T-helper 2 cell (primary cell): ENCODE measurements around the gene SPAG8.

Source experiments
- DNase-seq, 5 experiments: peaks; one replicate each; pipeline versions ENCODE4 v3.0.0 to v3.0.0-alpha.2; 2012 to 2022
- total RNA-seq, 2 donors: gene quantifications; one replicate each; lab custom pipeline; 2026; lab: John Stamatoyannopoulos, UW

The SPAG8 gene, protein sequence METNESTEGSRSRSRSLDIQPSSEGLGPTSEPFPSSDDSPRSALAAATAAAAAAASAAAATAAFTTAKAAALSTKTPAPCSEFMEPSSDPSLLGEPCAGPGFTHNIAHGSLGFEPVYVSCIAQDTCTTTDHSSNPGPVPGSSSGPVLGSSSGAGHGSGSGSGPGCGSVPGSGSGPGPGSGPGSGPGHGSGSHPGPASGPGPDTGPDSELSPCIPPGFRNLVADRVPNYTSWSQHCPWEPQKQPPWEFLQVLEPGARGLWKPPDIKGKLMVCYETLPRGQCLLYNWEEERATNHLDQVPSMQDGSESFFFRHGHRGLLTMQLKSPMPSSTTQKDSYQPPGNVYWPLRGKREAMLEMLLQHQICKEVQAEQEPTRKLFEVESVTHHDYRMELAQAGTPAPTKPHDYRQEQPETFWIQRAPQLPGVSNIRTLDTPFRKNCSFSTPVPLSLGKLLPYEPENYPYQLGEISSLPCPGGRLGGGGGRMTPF
- total RNA-seq = 2.2 to 2.4 reads per million in 2 donors

DNA sequence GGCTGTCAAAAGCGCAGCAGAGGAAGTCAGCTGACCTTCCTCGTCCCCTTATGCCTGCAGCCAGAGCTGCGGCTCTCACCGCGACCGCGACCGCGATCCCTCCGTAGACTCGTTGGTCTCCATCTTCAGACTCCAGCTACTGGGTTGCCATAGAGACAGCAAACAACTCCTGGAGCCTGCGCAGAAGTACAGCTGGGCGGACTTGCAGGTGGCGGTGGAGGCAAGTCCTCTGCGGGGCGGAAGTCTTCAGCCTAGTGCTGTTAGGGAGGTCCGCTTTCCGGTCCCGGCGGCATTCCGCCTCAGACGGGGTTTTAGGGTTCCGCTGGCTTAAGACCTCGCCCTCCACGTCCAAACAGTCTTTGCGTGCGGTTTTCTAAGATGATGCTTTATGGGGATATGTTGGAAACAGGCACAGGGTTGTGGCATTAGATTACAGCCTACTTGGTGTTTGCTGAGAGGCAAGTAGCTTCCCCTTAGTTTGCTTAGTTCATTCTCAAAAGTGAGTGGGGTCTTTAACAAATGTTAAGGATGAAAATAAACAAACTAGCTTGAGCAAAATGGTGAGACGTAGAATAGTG, at the start of gene SPAG8:
TSS of gene SPAG8 (minus strand) at position 238 of the 578 bp plus-strand sequence. CDS start at position 123, 115 bp downstream.
- peak; percentile 81 to 100 (median 94) for DNase-seq

DNA sequence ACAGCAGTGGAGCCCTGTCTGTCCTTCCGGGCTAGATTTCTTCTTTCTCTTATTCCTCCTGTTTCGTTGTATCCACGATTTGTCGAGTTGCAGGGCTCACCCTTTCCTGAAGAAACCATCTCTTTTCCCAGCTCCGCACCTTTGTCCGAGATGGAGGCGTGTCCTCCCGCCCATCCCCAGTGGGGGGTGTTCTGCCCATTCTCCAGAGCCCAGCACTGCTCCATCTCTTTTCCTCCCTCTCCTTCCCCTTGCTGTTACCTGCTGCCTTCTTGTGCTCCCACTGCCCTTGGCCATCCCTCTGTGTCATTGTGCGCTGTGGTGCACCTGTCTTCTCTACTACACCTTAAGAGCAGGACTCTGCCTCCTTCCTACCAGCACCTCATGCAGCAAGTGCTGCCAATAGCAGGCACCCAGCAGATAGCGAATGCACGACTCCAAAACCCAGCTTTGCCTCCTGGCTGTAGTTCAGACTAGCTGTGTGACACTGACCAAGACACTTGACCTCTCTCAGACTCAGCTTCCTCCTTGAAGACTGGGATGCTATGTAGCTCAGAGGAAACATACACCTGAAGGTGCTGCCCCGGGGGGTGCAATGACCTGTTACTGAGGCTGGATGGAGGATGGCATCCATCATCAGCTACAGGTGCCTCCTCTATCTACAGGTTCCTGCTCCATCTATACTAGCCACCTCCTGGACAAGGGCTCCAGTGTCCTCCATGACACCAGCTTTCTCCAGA, 49.3 kb upstream of the SPAG8 start:
- no peak for DNase-seq

DNA sequence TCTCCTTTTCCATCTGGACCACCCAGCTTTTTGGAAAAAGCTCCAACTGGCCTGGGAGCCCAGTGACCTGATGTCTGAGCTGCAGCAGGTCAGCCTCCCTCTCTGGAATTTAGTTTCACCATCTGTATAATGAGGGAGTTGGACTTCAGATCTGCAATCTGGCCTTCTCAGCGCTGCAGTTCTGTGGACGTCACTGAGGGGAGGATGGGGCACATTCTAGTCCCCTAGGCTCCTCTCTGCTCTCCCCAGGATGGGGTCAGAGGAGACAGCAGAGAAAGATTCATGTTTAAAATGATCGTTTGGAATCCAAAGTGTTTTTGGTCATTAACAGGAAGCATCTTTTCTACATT, 47.9 kb upstream of the SPAG8 start:
- DNase-seq = no peak

DNA sequence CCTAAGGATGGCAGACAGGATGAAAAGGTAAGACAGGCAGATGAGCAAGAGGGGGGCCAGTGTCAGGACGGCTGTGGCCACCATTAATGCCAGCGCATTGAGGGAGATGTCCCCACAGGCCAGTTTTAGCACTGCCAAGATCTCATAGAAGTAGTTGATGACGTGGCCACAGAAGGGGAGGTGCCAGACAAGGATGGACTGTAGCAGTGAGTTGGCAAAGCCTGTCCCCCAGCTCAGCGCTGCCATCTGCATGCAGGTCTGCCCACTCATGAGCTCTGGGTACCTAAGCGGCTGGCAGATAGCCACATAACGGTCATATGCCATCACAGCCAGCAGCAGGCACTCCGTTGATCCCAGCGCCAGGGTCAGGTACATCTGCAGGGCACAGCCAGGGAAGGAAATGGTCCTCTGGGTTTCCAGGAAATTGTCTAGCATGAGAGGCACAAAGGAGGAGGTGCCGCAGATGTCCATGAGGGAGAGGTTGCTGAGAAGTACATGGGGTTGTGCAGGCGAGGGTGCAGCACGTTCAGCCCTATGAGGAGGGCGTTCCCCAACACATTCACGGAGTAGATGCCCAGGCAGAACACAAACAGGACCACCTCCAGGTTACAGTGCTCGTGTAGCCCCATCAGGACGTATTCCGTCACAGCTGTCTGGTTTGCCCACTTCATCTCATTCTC, 47.4 kb upstream of the SPAG8 start:
- peak in 1 of 5 experiments; percentile 27 for DNase-seq

DNA sequence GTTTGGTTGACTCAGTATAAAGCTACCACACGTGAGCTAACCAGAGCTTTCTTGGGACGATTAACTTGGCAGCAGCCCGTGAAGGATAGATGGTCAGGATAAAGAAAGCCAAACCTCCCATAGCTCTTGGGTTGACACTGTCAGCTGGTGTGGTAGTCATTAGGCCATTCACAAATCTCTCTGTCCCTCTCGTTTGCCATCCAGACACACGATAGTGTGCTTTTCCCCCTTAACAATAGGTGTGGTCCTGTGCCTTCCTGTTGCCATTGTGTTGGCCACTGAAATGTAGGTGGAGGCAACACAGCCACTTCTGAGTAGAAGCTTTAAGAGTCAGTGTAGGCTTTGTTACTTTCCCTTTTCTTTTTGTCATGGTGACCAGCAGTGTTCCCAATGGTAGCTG, 46.4 kb upstream of the SPAG8 start:
- DNase-seq = no peak

DNA sequence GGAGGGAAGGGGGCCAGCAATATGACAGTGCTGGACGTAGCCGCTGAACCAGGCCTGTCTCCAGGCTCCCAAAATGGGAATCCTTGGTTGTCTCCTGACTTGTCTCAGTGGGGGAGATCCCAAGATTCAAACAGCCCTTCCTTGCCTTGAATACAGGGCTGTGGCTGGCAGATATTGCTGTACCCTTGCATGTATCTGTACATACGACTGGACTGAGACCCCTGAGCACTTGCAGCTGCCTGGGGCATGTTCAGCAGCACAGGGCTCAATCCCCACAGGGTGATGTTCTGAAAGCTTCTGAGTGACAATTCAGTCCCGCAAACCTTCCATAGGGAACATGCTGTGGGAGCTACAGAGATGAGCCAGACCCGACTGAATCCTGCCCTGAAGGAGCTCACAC, 44.8 kb upstream of the SPAG8 start:
- DNase-seq = no peak

DNA sequence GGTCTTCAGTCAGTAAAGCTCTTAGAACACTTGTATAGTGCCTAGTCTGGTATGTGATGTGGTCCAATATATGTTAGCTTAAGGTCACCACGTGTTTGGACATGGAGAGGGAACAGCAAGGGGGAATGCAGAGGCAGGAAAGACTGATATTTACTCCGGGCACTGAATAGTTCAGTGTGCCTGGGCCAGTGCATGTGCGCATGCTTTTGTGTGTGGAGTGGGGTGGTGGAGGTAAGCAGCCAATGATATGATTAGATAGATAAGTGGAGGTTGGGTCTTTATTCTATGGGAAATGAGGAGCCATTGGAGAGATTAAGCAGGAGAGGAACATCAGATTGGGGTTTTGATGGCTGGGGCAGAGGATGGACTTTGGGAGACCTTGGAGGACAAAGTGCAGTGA, 44.1 kb upstream of the SPAG8 start:
- DNase-seq = no peak

DNA sequence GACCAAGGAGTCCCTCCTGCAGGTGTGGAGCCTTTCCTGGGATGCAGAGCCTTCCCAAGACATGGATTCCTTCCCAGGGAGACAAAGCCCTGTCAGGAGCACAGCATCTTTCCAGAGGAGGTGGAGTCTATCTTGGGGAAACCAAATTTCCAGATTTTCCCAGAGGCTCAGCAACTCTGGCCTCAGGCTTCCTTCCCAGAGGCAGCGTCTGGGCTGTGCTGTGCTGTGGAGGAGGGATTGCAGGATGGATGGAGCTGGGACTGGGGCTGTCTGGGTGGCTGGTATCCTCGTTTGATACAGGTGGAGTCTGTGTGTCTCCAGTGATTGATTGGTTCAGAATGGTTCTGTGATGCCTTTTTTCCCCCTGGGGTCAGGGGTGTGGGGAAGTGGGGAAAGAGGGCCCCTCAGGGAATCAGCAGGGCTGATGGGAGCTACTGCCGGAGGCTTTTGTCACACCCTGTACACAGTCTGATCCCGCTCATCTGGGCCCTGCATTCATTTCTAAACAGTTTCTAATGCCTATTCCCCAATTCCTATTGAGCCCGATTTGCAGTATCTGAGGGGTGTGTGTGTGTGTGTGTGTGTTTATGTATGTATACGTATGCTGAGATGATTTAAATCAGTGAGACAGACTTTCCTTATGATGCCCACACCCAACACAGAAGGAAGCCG, 42.2 kb upstream of the SPAG8 start:
- DNase-seq = no peak

DNA sequence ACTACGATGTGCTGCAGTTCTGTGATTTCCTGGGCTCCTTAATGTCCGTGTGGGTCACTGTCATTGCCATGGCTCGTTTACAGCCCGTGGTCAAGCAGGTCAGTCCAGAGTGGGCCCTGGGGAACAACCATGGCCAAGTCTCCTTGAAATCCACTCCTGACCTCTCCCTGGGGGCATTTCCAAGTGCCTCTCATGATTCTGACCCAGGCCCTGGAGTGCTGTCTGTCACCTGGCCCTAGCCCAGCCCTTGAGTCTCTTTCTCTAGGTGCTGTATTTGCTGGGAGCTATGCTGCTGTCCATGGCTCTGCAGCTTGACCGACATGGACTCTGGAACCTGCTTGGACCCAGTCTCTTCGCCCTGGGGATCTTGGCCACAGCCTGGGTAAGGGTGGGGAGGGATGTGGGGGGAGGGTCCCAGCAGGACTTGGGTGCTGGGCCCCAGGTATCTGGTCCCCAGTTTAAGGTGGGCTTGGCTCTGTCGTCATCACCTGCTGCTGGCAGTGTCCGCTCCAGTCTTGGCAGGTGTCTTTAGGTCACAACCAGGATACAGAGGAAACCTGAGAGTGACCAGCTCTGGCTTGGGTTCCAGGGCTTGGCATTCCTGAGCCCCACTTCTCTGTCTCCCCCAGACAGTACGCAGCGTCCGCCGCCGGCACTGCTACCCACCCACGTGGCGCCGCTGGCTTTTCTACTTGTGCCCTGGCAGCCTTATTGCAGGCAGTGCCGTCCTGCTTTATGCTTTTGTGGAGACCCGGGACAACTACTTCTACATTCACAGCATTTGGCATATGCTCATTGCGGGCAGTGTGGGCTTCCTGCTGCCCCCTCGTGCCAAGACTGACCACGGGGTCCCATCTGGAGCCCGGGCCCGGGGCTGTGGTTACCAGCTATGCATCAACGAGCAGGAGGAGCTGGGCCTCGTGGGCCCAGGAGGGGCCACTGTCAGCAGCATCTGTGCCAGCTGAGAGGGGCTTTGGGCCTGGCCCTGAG, 41.1 kb upstream of the SPAG8 start:
- no peak for DNase-seq

DNA sequence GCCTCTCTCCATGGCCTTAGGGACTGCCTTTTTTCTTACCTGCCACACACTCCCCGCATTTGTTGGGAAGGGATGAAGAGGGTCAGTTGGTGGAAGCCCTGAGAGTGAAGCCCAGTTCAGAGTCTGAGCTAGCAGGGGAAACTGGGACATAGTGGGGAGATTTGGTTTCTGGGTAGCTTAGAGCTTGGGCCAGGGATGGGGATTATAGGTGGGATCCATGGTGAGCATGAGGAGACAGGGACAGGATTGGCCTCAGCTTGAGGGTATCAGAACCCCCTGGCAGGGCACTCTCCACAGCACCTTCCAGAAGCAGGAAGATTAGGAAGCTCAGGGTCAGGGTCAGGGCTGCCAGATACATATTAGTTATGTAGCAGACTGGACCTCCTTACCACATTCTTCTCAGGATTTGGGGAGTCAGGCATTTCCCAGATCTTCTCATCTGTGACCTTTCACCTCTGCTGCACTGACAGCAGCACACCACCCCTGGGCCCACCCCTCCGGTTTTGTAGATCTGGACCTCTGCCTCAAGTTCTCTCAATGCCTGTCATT, 40.3 kb upstream of the SPAG8 start:
- no peak for DNase-seq

DNA sequence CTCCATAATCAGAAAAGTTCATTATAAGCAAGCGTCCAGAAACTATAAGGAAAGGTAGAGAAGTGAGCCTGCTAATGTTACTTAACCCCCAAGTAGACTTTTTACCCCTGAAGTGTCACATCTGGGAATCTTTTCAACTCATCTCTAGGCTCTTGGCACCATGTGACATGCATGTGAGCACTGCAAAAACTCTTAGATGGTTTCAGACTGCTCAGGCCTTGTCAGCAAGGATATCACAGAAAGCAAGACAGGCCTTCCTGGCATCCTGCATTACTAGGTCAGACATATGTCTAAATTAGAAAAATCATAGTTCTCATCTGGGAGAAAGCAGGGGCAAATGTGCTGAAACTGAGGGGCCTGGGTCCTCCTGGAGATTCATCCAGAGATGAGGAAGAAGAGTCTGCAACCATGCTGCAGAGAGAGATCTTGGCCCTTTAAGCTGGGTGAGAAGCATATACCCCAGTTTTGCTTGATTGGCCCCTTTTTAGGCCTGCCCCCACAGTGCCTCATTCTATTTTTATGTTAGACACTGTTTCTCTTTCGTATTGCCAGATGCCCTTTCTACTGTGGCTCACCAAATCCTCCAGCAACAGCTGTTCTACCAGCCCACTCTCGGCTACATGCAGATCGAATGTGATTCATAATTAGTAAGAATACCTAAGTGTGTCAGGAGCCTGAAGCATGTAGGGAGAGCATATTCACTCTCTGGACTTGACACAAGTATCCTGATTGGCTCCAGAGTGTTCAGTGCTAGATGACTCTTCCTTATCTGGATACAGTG, 35.9 kb upstream of the SPAG8 start:
- DNase-seq = peak in 1 of 5 experiments; percentile 29

DNA sequence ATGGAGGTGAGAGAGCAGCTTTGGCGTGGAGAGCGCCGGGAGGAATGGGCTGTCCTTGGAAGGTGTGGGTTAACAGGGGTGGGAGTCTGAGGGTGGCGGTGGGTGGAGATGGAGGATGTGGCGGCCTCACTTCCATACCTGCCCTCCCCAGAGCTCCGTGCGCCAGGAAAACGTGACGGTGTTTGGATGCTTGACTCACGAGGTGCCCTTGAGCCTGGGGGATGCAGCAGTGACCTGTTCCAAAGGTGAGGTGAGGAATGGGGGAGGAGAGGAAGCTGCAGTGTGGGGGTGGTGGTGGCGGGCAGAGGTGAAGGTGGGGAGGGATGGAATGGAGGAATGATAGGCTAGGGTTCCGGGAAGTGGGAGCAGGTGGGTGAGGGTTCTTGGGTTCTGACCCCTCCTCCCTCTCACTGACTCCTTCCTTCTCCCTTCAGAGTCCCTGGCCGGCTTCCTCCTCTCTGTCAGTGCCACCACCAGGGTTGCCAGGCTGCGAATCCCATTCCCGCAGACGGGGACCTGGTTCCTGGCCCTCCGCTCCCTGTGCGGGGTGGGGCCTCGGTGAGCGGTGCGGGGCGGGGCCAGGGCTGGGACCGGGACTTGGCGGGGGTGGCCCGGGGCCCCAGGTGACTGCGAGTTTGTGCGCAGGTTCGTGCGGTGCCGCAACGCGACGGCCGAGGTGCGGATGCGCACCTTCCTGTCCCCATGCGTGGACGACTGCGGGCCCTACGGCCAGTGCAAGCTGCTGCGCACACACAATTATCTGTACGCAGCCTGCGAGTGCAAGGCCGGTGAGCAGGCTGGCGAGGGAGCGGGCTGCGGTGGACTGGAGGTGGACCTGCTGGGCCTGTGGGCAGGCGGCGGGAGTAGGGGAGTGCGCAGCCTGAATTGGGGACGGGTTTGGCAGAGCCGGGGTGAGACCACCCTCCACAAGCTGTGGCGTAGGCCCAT, 34.0 kb upstream of the SPAG8 start:
- no peak for DNase-seq

DNA sequence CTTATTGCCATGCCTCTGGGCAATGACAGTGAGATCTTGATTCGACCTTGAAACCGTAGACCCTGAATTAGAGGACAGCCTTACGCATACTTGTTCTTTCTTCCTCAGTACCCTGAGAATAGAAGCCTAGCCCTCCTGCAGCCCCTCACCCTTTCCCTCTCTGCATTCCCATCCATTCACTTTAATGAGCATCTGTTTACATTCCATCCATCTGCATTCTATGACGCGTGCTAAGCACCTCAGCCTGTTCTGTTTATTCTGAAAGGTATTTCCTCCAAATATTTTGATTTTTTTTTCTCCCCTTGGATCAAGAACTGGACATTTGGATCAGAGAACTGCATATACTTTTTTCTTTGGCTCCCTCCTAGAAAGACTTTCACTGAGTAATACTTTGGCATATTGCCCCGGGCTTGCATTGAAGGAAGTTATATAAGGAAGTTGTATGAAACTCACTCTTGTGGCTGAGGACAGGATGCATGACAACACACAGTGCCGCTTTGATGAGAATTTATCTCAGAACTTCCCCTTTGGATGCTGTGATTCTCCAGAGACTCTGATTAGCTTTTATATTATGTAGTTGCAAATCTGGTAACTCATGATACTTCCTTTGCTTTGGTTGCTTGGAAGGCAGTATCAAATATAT, 32.7 kb upstream of the SPAG8 start:
- peak in 2 of 5 experiments; percentile 24 to 41 for DNase-seq

DNA sequence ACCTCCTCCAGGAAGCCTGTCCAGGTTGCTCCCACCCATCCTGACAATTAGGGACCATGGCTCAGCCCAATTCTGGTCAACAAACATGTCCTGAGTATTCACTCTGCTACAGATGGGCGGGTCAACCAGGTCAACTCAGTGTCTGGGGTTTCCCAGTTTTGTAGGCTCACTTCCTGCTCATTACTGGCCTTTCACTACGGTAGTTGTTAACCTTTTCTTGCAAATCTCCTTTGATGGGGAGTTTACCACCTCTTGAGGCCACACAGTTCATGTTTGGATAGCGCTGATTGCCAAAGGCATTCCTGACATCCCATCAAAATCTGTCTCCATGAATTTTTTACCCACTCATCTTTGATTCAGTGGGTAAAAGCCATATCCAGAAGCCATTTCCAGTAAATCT, 30.7 kb upstream of the SPAG8 start:
- DNase-seq = no peak

DNA sequence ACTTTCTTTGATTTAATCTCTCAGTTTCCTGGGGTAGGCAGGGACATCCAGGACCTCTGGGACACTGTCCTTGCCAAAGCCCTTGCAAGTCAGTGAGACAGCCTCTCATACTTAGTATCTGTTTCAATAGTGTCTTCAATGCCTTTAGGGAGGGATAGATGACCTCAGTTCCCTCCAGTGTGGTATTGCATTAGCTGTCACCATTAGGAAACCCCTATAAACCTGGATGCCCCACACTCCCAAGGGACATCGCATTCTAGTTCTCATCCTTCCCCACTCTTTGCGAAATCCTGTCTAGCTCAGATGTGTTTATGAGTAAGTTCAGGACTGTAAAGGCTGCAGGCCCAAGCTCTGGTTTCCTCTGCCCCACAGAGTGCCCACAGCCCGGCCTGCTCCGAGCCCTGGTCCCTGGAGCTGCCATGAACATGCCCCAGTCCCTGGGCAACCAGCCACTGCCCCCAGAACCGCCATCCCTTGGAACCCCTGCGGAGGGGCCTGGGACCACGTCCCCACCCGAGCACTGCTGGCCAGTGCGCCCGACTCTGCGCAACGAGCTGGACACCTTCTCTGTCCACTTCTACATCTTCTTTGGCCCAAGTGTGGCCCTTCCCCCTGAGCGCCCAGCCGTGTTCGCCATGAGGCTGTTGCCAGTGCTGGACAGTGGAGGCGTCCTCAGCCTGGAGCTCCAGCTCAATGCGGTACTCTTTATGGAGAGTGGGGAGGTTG, 30.1 kb upstream of the SPAG8 start:
- DNase-seq = no peak

DNA sequence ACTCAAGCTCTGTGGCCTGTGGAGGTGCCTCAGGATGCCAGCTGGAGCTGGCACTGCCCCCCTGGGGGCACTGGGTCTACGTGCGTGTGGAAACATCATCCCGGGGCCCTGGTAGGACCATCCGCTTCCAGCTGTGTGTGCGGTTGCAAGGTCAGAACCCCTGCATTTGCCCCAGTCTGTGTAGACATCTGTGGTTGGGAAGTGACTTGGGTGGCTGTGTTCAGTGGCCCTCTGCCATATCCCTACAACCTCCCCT, 29.5 kb upstream of the SPAG8 start:
- no peak for DNase-seq

DNA sequence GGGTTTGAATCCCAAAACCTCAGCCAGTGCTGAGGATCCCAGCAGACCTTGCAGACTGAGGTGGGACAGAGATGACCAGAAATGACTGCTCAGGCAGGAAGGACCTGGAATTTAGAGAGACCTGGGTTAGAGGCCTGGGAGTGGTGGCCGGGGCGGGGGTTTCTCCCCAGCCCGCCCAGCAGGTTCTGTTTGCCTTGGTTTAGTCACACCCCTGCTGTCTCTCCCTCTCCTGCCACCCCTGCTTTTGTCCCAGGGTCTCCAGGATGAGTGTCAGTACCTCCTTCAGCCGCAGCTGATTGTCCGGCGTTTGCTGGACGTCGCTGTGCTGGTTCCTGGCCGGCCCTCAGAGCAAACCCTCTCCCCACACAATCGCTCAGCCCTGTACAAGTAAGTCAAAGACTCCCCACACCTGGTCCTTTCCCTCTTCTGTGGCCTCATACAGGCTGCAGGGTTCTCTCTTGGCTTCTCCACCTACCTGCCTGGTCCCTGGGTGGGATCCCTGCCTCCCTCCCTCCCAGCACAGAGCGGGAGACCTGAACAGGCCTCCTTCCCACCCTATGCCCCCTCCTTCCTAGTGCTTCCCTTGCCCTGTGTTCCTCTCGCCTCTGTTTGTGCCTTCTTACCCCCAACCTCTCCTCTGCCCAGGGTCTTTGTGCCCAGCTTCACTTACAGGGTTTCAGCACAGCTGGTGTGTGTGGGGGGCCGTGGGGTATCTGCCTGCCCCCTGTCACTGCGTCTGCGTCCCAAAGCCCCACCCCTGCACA, 29.0 kb upstream of the SPAG8 start:
- DNase-seq = no peak
